ENCODE data around the gene C1QTNF8.
"Not testable (repeated sequence)": the region's sequence is repeated elsewhere in the genome, so short reads cannot be mapped to it uniquely, and the experiment has no call there.

C1QTNF8 gene

GRCh38 chr16:1091992-1092552 lies 4.0 kb downstream of the C1QTNF8 start:
- no peak for DNase-seq

- no peak for DNase-seq
Observed at GRCh38 chr16:1090620-1091587, 5.1 kb downstream of the C1QTNF8 start.

GRCh38 chr16:1089822-1090619 lies 6.0 kb downstream of the C1QTNF8 start:
- no peak for DNase-seq

GRCh38 chr16:1089439-1089821 lies 6.6 kb downstream of the C1QTNF8 start:
- DNase-seq, result no peak

GRCh38 chr16:1088295-1089170 lies 7.5 kb downstream of the C1QTNF8 start:
- DNase-seq, result no peak

GRCh38 chr16:1086443-1086842 lies 9.6 kb downstream of the C1QTNF8 start:
- DNase-seq, result not testable (repeated sequence)

GRCh38 chr16:1084971-1085370 lies 11.1 kb downstream of the C1QTNF8 start:
- DNase-seq, result no peak

- no peak for DNase-seq
Observed at GRCh38 chr16:1082952-1083675, 12.9 kb downstream of the C1QTNF8 start.

- DNase-seq, result no peak
Observed at GRCh38 chr16:1082266-1082951, 13.6 kb downstream of the C1QTNF8 start.

- no peak for DNase-seq
Observed at GRCh38 chr16:1081734-1082265, 14.2 kb downstream of the C1QTNF8 start.

GRCh38 chr16:1080801-1081733 lies 15.0 kb downstream of the C1QTNF8 start:
- DNase-seq, result no peak

- no peak for DNase-seq
Observed at GRCh38 chr16:1079786-1080525, 16.1 kb downstream of the C1QTNF8 start.

GRCh38 chr16:1079341-1079740 lies 16.7 kb downstream of the C1QTNF8 start:
- DNase-seq, result no peak

- DNase-seq, result no peak
Observed at GRCh38 chr16:1078579-1079021, 17.4 kb downstream of the C1QTNF8 start.

- DNase-seq, result no peak
Observed at GRCh38 chr16:1077877-1078578, 18.0 kb downstream of the C1QTNF8 start.

- DNase-seq, result no peak
Observed at GRCh38 chr16:1076801-1077576, 19.1 kb downstream of the C1QTNF8 start.

- DNase-seq, result no peak
Observed at GRCh38 chr16:1075546-1075945, 20.5 kb downstream of the C1QTNF8 start.

GRCh38 chr16:1074379-1074649 lies 21.7 kb downstream of the C1QTNF8 start:
- DNase-seq, result no peak
